K562 (cell line): ENCODE measurements around the gene ZSWIM7.

Source experiments
- MAX ChIP-seq: sonication (generic); formaldehyde crosslinking; IDR thresholded peaks from 2 replicates; pipeline ENCODE4 v1.9.0; 2022; ENCODE audit warnings: mild to moderate bottlenecking, missing genetic modification reagents
- MECOM ChIP-seq: fragments of 250-450 bp; sonication (Bioruptor Pico); IDR thresholded peaks from 2 replicates; pipeline ENCODE4 v1.8.0; 2022; ENCODE audit warnings: inconsistent platforms
- POLR2A ChIP-seq: fragments of 450-650 bp; conservative IDR thresholded peaks from 2 replicates; pipeline ENCODE4 v1.6.1; 2016
- TAF9B ChIP-seq: fragments of 450-650 bp; IDR thresholded peaks from 2 replicates; pipeline ENCODE4 v1.6.1; 2018; ENCODE audit warnings: mild to moderate bottlenecking; ENCODE audit not compliant: partially characterized antibody
- TBL1XR1 ChIP-seq, 2 experiments: IDR thresholded peaks; 2 replicates each; pipeline ENCODE4 v1.6.1; 2012; ENCODE audit warnings: improper control_type of control experiment in 2 of 2, low read length in 2 of 2, mild to moderate bottlenecking in 1 of 2

GRCh38 chr17:15935891-15936290 is 63.6 kb downstream of the ZSWIM7 start:
- TF ChIP-seq MECOM (CRISPR knock-in tag) (no peak), TBL1XR1 (IDR thresholded peaks at IDR 0.05; ENCODE audit: low read length in 2 of 2) (no peak), MAX (CRISPR knock-in tag) (no peak), TAF9B (no peak), POLR2A (no peak)
